Measurements from ENCODE around the gene CRISP2.
"Not testable (repeated sequence)": the region's sequence is repeated elsewhere in the genome, so short reads cannot be mapped to it uniquely, and the experiment has no call there.

The CRISP2 gene

GRCh38 chr6:49692534-49692933 lies 20.8 kb downstream of the CRISP2 start:
- DNase-seq (ENCODE audit: insufficient read length): no peak
- no peak for TF ChIP-seq POLR2A (IDR thresholded peaks at IDR 0.05; ENCODE audit: low read depth, low read length)
- FAIRE-seq: no peak

- TF ChIP-seq POLR2AphosphoS5 (IDR thresholded peaks at IDR 0.05; ENCODE audit: low read depth, low read length) (no peak), TAF1 (IDR thresholded peaks at IDR 0.05; ENCODE audit: borderline replicate concordance, low read depth, low read length) (no peak), POLR2A (IDR thresholded peaks at IDR 0.05; ENCODE audit: low read depth, low read length) (no peak)
- DNase-seq (ENCODE audit: insufficient read length): no peak
- FAIRE-seq: no peak
These were observed 36.6 kb downstream of the CRISP2 start for GRCh38 chr6:49676671-49677281.

DNA sequence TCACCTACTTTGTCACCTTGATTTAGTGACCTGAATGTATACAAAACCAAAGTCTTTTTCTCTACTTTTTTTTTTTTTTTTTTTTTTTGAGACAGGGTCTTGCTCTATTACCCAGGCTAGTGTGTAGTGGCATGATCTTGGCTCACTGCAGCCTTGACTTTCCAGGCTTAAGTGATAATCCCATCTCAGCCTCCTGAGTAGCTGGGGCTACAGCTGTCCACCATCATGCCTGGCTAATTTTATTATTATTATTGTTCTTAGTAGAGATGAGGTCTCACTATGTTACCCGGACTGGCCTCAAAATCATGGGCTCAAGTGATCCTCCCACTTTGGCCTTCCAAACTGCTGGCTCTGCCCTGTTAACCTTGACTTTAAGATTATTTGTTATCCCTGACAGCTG lies 37.5 kb downstream of the CRISP2 start:
- DNase-seq (ENCODE audit: insufficient read length): no peak
- no peak for FAIRE-seq
- TF ChIP-seq POLR2AphosphoS5 (IDR thresholded peaks at IDR 0.05; ENCODE audit: low read depth, low read length): no peak
- TF ChIP-seq TAF1 (IDR thresholded peaks at IDR 0.05; ENCODE audit: borderline replicate concordance, low read depth, low read length): no peak
- no peak for TF ChIP-seq POLR2A (IDR thresholded peaks at IDR 0.05; ENCODE audit: low read depth, low read length)

DNA sequence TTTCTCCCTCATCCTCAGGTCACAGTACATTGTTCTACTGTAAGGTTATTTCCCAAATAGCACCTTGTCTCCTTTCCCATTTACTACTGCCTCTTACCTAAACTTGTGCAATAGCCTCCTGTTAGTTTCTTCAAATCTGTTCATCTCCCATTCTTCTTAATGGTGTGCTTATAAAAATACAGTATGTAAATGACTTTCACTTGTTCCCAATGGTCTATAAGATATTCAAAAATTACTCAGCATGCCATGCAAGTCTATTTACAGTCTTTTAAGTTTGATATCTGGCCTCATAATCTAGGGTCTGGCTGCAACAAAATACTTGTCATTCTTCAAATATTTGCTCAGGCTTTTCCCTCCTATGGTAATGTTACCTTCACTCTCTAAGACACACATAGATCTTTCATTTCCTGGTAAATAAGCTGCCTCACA lies 45.2 kb downstream of the CRISP2 start:
- FAIRE-seq (no peak), DNase-seq (ENCODE audit: insufficient read length) (no peak)
- no peak for TF ChIP-seq POLR2AphosphoS5 (IDR thresholded peaks at IDR 0.05; ENCODE audit: low read depth, low read length)
- TF ChIP-seq POLR2A (IDR thresholded peaks at IDR 0.05; ENCODE audit: low read depth, low read length): no peak
- no peak for TF ChIP-seq TAF1 (IDR thresholded peaks at IDR 0.05; ENCODE audit: borderline replicate concordance, low read depth, low read length)

GRCh38 chr6:49666930-49667757 lies 46.2 kb downstream of the CRISP2 start:
- no peak for DNase-seq (ENCODE audit: insufficient read length)
- no peak for TF ChIP-seq POLR2A (IDR thresholded peaks at IDR 0.05; ENCODE audit: low read depth, low read length)
- no peak for TF ChIP-seq POLR2AphosphoS5 (IDR thresholded peaks at IDR 0.05; ENCODE audit: low read depth, low read length)
- TF ChIP-seq TAF1 (IDR thresholded peaks at IDR 0.05; ENCODE audit: borderline replicate concordance, low read depth, low read length): no peak
- no peak for FAIRE-seq

GRCh38 chr6:49666480-49666879 lies 46.9 kb downstream of the CRISP2 start:
- no peak for FAIRE-seq
- DNase-seq (ENCODE audit: insufficient read length): no peak
- TF ChIP-seq POLR2AphosphoS5 (IDR thresholded peaks at IDR 0.05; ENCODE audit: low read depth, low read length) (no peak), TAF1 (IDR thresholded peaks at IDR 0.05; ENCODE audit: borderline replicate concordance, low read depth, low read length) (no peak), POLR2A (IDR thresholded peaks at IDR 0.05; ENCODE audit: low read depth, low read length) (no peak)

DNA sequence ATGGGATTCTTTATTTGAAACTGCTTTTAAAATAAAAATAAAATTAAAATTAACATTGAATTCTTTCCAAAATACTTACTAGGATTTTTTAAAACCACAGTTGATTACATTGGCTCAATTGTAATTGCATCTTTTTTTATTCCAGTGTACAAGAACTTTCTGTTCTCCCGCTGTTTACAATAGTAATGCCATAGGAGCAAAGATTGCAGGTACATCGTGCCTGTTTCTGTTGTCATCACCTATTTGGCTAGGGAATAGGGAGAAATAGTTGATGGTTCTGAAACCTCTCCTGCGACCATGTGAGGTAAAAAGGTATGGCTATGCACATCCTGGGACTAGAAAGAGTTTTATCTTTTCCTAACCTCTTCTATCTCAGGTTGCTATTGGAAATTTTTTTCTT lies 48.5 kb downstream of the CRISP2 start:
- FAIRE-seq: no peak
- TF ChIP-seq POLR2AphosphoS5 (IDR thresholded peaks at IDR 0.05; ENCODE audit: low read depth, low read length) (no peak), TAF1 (IDR thresholded peaks at IDR 0.05; ENCODE audit: borderline replicate concordance, low read depth, low read length) (no peak), POLR2A (IDR thresholded peaks at IDR 0.05; ENCODE audit: low read depth, low read length) (no peak)
- no peak for DNase-seq (ENCODE audit: insufficient read length)

DNA sequence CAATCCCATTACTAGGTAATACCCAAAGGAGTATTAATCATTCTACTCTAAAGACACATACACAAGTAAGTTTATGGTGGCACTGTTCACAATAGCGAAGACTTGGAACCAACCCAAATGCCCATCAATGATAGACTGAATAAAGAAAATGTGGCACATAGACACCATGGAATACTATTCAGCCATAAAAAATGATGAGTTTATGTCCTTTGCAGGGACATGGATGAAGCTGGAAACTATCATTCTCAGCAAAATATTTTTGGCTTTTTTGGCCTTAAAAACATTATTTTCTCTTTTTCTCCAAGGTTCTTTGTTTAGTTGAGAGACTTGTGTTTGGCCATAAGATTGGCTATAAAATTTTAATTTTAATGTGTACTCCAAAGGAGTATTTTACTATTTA lies 49.3 kb downstream of the CRISP2 start:
- DNase-seq (ENCODE audit: insufficient read length); FAIRE-seq: not testable (repeated sequence)

GRCh38 chr6:49662892-49663261 lies 50.5 kb downstream of the CRISP2 start:
- no peak for FAIRE-seq
- DNase-seq (ENCODE audit: insufficient read length): no peak
- TF ChIP-seq TAF1 (IDR thresholded peaks at IDR 0.05; ENCODE audit: borderline replicate concordance, low read depth, low read length) (no peak), POLR2AphosphoS5 (IDR thresholded peaks at IDR 0.05; ENCODE audit: low read depth, low read length) (no peak), POLR2A (IDR thresholded peaks at IDR 0.05; ENCODE audit: low read depth, low read length) (no peak)

DNA sequence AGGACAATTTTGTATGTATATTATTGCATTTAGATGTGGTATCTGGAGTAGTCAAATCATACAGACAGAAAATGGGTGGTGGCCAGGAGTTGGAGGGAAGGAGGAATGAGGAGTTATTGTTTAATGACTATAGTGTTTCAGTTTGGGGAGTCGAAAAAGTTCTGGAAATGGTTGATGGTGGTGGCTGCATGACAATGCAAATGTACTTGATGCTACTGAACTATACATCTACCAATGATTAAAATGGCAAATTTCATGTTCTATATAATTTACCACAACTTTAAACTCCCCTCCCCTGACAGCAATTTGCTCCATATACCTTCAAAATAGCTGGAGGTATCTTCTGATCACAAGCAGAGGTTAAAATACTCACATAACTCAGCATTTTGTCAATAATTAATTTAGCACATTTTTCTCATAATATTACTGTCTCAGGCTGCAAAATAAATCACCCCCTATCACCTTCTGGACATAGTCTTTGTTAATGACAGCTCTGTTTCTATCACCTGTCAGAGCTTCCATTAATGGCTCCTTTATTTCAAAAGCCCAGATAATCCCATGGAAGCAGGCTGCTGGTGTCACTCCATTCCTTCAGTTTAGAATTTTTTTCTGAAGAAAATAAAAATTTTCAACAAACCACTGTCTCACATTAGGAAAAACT lies 51.0 kb downstream of the CRISP2 start:
- FAIRE-seq (no peak), DNase-seq (ENCODE audit: insufficient read length) (no peak)
- TF ChIP-seq POLR2A (IDR thresholded peaks at IDR 0.05; ENCODE audit: low read depth, low read length) (no peak), TAF1 (IDR thresholded peaks at IDR 0.05; ENCODE audit: borderline replicate concordance, low read depth, low read length) (no peak), POLR2AphosphoS5 (IDR thresholded peaks at IDR 0.05; ENCODE audit: low read depth, low read length) (no peak)

DNA sequence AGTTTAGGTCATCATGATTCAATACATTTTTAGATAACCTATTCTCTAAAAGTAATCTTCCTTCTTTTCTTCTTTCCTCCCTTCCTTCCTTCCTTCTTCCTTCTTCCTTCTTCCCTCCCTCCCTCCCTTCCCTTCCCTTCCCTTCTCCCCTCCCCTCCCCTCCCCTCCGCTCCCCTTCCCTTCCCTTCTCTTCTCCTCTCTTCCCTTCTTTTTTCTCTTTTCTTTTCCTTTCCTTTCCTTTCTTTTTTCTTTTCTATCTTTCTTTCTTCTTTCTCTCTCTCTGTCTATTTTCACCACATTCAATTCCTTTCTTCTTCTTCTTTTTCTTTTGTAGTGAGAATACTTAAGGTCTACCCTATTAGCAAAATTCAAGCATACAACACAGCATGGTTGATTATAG lies 59.4 kb downstream of the CRISP2 start:
- TF ChIP-seq POLR2A (IDR thresholded peaks at IDR 0.05; ENCODE audit: low read depth, low read length): no peak
- no peak for TF ChIP-seq TAF1 (IDR thresholded peaks at IDR 0.05; ENCODE audit: borderline replicate concordance, low read depth, low read length)
- TF ChIP-seq POLR2AphosphoS5 (IDR thresholded peaks at IDR 0.05; ENCODE audit: low read depth, low read length): no peak
- no peak for FAIRE-seq
- no peak for DNase-seq (ENCODE audit: insufficient read length)

DNA sequence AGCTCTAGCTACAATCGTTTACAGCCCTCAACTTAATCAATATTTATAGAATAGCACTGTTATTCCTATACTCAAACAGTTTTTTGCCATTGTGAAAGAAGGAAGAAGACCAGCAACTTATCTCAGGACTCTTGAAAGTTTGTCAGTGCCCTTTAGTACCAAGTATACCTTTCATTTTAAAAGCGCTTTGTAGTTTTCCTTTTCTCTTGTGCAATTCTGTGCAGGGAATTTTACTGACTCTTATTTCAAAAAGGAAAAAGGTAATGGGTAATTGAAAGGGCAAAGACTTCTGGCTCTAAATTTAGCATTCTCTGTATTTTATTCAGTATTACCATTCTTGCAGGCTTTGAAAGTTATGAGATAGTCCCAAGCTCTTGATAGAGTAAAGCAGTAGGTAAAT lies 59.9 kb downstream of the CRISP2 start:
- TF ChIP-seq TAF1 (IDR thresholded peaks at IDR 0.05; ENCODE audit: borderline replicate concordance, low read depth, low read length) (no peak), POLR2AphosphoS5 (IDR thresholded peaks at IDR 0.05; ENCODE audit: low read depth, low read length) (no peak), POLR2A (IDR thresholded peaks at IDR 0.05; ENCODE audit: low read depth, low read length) (no peak)
- DNase-seq (ENCODE audit: insufficient read length) (no peak), FAIRE-seq (no peak)
